Spleen (tissue), 7 donors: ENCODE data around the gene ANKRD44.

ENCODE experiments used
- POLR2A ChIP-seq, 3 donors: fragments of 450-650 bp; IDR thresholded peaks; one replicate each; pipeline ENCODE4 v1.5.1; 2017; ENCODE audit warnings: antibody characterized with exemption in 3 of 3, mild to moderate bottlenecking in 1 of 3
- POLR2AphosphoS5 ChIP-seq, 3 donors: sonication (generic); formaldehyde crosslinking; IDR thresholded peaks; one replicate each; pipeline ENCODE4 v1.5.1; 2017; ENCODE audit warnings: antibody characterized with exemption in 3 of 3
- TF ChIP-seq, protein P1 (sequence below), 11 experiments: fragments of 200-600 bp in 7 of 11; fragments of 450-650 bp in 4 of 11; sonication (generic) in 4 of 11; IDR thresholded peaks in 8 of 11; conservative IDR thresholded peaks in 3 of 11; 1 replicate in 7 of 11; 2 replicates in 4 of 11; pipeline versions ENCODE4 v1.4.0 to v1.8.0; 2016 to 2021; ENCODE audit warnings: antibody characterized with exemption in 11 of 11, inconsistent platforms in 4 of 11, mild to moderate bottlenecking in 1 of 11
- donor health status: DM: no; HTN: no; CAD: no; lungs with moderate emphysema.
- donor health status: DM: no; HTN: no; CAD: no.
- donor health status: DM: no; HTN: no; CAD: no.

DNA sequence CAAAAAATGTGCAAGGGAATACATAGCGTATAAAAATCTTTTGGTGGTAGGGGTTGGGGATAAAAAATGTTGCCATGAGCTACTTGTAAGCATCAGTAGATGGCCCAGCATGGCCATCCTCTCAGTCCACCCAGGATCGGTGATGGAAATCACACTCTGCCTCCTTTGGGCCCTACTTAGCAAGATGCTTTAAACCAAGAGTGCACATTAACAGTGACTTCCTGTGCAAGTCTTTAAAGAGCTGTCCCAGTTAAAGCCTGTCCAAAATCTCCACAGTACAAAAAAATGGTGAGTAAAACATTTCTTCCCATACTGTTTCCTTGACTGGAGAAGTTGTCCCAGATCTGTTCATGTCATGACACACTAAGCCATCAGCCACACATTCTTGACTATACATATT lies 18.0 kb downstream of the ANKRD44 start:
- TF ChIP-seq, protein P1, sequence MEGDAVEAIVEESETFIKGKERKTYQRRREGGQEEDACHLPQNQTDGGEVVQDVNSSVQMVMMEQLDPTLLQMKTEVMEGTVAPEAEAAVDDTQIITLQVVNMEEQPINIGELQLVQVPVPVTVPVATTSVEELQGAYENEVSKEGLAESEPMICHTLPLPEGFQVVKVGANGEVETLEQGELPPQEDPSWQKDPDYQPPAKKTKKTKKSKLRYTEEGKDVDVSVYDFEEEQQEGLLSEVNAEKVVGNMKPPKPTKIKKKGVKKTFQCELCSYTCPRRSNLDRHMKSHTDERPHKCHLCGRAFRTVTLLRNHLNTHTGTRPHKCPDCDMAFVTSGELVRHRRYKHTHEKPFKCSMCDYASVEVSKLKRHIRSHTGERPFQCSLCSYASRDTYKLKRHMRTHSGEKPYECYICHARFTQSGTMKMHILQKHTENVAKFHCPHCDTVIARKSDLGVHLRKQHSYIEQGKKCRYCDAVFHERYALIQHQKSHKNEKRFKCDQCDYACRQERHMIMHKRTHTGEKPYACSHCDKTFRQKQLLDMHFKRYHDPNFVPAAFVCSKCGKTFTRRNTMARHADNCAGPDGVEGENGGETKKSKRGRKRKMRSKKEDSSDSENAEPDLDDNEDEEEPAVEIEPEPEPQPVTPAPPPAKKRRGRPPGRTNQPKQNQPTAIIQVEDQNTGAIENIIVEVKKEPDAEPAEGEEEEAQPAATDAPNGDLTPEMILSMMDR (IDR thresholded peaks at IDR 0.05 in 8 of 11, conservative IDR thresholded peaks at IDR 0.05 in 3 of 11) = no peak
- no peak for TF ChIP-seq POLR2A (IDR thresholded peaks at IDR 0.05)
- no peak for TF ChIP-seq POLR2AphosphoS5 (IDR thresholded peaks at IDR 0.05)
